Cardiac fibroblast (primary cell): ENCODE measurements around the gene KRABD2.
A peak's percentile ranks its signal among the peaks of the same experiment; 100 is the strongest.
"Not testable (repeated sequence)": the region's sequence is repeated elsewhere in the genome, so short reads cannot be mapped to it uniquely, and the experiment has no call there.

Experiments
- DNase-seq, 2 donors: peaks; one replicate each; pipeline versions ENCODE4 v3.0.0 to v3.0.0-alpha.2; 2010; ENCODE audit warnings: low read depth in 2 of 2
- H3K4me3 ChIP-seq, 2 donors: replicated peaks in 1 of 2; 1 replicate in 1 of 2; 2 replicates in 1 of 2; pipeline ENCODE4 v1.5.1; 2011; ENCODE audit warnings: low read depth in 2 of 2, low read length in 2 of 2, mild to moderate bottlenecking in 2 of 2, moderate library complexity in 1 of 2
- CTCF ChIP-seq: IDR thresholded peaks from one replicate; pipeline ENCODE4 v1.5.1; 2011; ENCODE audit warnings: low read depth, mild to moderate bottlenecking, low read length, inconsistent platforms

Gene KRABD2

GRCh38 chr17:8384801-8385378 is 8.4 kb upstream of the KRABD2 start:
- H3K4me3 ChIP-seq: no peak overlapping the region
- peak; percentile 82 to 93 for DNase-seq
- TF ChIP-seq CTCF: no peak

GRCh38 chr17:8383143-8383822 is 6.8 kb upstream of the KRABD2 start, which contains the start of gene RPL26:
Gene RPL26 (minus strand): TSS chr17:8383193. CDS start chr17:8382310, 883 bp downstream.
- TF ChIP-seq CTCF: peak; percentile 92
- peak within 1 kb of the TSS; percentile 77 to 80 for H3K4me3 ChIP-seq
- peak; percentile 99 for DNase-seq

- H3K4me3 ChIP-seq: peak overlapping the region; percentile 77 to 80
- TF ChIP-seq CTCF: no peak
- no peak for DNase-seq
Measured at GRCh38 chr17:8382880-8383142, 6.3 kb upstream of the KRABD2 start.

GRCh38 chr17:8382052-8382879 is 5.8 kb upstream of the KRABD2 start:
- TF ChIP-seq CTCF: no peak
- DNase-seq: peak in 1 of 2 donors; percentile 19
- peak overlapping the region; percentile 77 to 80 for H3K4me3 ChIP-seq

GRCh38 chr17:8380049-8380448 is 3.5 kb upstream of the KRABD2 start:
- no peak for DNase-seq
- TF ChIP-seq CTCF: no peak
- H3K4me3 ChIP-seq: no peak overlapping the region

GRCh38 chr17:8378117-8378516 is 1.6 kb upstream of the KRABD2 start:
- not testable (repeated sequence) for H3K4me3 ChIP-seq, DNase-seq

GRCh38 chr17:8377422-8377821 is 918 bp upstream of the KRABD2 start:
- H3K4me3 ChIP-seq: no peak overlapping the region
- no peak for DNase-seq
- no peak for TF ChIP-seq CTCF
